HG03139 (cell line): ENCODE measurements around the gene AAMP.

Experiments
- ATAC-seq: cut with Tn5 transposase; IDR thresholded peaks from one replicate; pipeline ENCODE4 v1.9.1; 2021; ENCODE audit not compliant: unreplicated experiment

The AAMP gene

GRCh38 chr2:218260742-218261422 is 9.1 kb downstream of the AAMP start, which contains the start of gene GPBAR1:
Gene GPBAR1 (plus strand): TSS chr2:218261015. CDS start chr2:218262725, 1,710 bp downstream.
- no peak for ATAC-seq

- ATAC-seq: no peak
These were observed 9.8 kb downstream of the AAMP start for GRCh38 chr2:218260166-218260565.

GRCh38 chr2:218259099-218259961 is 10.6 kb downstream of the AAMP start:
- ATAC-seq: no peak

DNA sequence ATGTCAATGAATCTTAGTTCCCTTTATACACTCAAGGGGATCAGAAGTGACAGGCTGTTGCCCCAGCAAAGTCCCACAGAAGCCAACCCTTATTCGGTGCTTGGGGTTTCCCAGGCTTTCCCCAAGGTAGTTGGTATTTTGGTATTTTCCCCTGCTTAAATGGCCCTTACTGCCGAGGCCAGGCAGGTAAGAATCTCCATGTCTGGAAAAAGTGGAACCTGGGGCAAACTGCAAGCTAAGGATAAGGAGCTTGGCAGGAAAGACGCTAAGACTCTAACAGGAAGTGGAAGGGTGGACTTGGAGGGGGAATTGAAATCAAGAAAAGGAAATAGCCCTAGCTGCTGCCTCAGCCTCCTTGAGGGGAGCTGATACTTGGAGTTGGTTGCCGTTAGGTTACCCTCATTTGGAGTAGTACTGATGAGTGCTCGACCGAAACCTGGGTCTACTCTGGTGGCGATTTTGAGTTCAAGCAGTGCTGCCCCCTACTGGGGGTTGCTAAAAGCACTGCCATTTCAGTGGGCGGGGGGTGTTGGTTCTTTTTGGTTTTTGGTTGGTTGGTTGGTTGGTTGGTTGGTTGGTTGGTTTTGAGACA is 12.5 kb downstream of the AAMP start:
- ATAC-seq: peak; percentile 82

DNA sequence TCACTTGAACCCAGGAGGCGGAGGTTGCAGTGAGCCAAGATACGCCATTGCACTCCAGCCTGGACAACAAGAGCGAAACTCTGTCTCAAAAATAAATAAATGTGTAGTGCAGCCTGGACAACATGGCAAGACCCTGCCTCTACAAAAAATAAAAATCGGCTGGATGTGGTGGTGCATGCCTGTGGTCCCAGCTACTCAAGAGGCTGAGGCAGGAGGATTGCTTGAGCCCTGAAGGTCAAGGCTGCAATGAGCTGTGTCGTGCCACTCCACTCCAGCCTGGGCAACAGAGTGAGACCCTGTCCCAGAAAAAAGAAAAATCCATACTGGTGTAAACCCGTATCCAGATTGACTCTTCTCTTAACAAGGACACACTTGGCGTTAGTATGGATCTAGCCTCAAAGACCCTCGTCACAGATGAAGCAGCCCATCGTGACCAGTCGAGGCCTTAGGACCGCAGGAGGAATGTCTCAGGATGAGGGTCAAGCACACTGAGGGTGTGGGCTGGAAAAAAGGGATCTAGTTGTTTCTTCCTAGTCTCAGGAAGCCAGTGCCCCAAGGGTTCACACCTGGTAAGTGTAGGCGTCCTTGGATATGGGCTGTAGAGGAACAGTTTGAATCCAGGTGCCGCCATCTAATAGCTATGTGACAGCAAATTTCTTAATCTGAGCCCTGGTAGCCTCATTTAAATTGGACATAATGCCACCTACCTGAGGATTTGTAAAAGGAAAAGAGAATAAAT is 13.2 kb downstream of the AAMP start:
- no peak for ATAC-seq

GRCh38 chr2:218255446-218255845 is 14.5 kb downstream of the AAMP start:
- no peak for ATAC-seq

DNA sequence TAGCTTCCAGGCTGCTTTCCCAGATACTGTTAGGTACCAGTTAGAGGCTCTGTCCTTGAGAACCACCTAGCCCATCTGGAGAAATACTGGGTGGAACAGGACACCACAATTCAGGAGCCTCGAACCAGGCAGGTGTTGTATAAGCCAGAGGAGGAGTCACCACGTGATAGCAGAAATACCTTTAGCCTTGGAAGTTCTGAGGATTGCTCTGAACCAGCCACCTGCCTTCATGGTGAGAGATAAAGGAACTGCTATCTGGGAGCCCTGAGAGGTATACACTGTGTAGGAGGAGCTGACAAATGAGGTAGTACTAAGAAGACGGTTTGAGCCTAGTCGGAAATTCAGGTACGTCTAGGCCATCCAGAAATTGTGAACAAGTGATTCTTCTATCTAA is 16.7 kb downstream of the AAMP start:
- no peak for ATAC-seq

- no peak for ATAC-seq
These were observed 17.3 kb downstream of the AAMP start for GRCh38 chr2:218252509-218253231.

- no peak for ATAC-seq
These were observed 20.2 kb downstream of the AAMP start for GRCh38 chr2:218249691-218250090.

GRCh38 chr2:218245214-218245613 is 24.7 kb downstream of the AAMP start:
- no peak for ATAC-seq

- no peak for ATAC-seq
These were observed 25.3 kb downstream of the AAMP start for GRCh38 chr2:218244665-218245064.

GRCh38 chr2:218244204-218244603 is 25.7 kb downstream of the AAMP start:
- no peak for ATAC-seq

DNA sequence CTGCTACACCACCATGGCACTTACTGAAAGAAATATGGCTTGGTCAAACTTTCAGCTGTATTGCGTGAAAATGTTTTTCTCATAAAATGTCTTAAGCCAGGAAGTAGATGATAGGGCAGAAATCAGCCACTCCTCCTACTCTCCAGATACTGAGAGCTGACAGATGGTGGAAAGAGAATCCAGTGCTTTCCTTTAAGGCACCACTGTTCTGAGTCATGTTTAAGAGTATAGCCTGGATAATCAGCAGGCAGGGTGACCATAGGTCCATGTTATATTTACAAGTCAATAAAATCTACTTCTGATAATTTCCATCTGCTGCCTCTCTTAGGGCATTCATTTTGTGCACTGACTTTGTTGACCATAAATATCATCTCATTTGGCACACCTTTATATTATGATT is 31.1 kb downstream of the AAMP start:
- no peak for ATAC-seq

DNA sequence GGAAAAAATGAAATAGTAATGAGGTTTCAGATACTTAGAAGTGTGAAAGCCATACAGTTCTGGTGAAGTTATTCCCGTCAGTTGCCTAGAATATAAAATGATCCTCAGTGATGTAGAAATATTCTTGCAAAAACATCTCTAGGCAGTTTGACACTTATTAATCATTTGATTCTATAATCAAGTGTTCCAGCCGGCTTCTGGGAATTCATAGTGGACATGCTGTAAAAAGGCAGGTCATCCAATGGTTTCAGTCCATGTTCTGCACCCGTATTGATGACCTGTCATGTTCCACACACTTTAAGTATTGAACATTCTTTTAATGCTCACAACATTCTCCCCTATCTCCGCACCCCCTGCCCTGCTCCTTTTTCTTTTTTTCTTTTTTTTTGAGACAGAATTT is 33.1 kb downstream of the AAMP start:
- ATAC-seq: no peak

GRCh38 chr2:218235017-218235416 is 34.9 kb downstream of the AAMP start:
- no peak for ATAC-seq

GRCh38 chr2:218234521-218234920 is 35.4 kb downstream of the AAMP start:
- no peak for ATAC-seq

GRCh38 chr2:218233543-218233942 is 36.4 kb downstream of the AAMP start:
- ATAC-seq: no peak

- ATAC-seq: peak; percentile 79
These were observed 39.1 kb downstream of the AAMP start for GRCh38 chr2:218230882-218231281.

DNA sequence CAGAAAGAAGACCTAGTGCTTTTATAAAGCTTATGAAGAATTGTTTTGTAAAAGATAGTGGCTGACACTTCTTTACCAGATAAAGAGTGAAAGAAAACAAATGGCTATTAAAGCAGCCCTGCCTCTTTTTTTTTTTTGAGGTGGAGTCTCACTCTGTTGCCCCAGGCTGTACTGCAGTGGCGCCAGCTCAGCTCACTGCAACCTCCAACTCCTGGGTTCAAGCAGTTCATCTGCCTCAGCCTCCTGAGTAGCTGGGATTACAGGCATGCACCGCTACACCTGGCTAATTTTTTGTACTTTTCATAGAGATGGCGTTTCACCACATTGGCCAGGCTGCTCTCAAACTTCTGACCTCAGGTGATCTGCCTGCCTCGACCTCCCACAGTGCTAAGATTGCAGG is 40.1 kb downstream of the AAMP start:
- no peak for ATAC-seq

GRCh38 chr2:218229239-218229638 is 40.7 kb downstream of the AAMP start:
- ATAC-seq: peak; percentile 77
